ENCODE measurements around the gene GATA3. TPM values are rescaled to one million over a fixed set of nuclear protein-coding genes. Genes with fewer than 3 reads are reported as not detected.
A peak's percentile ranks its signal among the peaks of the same experiment; 100 is the strongest.

Gene GATA3
- total RNA-seq, 1 experiment from 2014 or later = 5.9 TPM

- ChIA-PET CTCF (no interaction called here), POLR2A (no interaction called here)
- H3K36me3 ChIP-seq (ENCODE audit: control insufficient read depth, insufficient read depth, low read length) = no peaks in the 10 kb centered on the region
- no peaks in the 10 kb centered on the region for H3K27me3 ChIP-seq (ENCODE audit: control insufficient read depth, insufficient read depth, low read length)
- intact Hi-C loops (cut with micrococcal nuclease; ENCODE audit: unreplicated experiment) (no loop called here), in situ Hi-C loops (cut with HindIII; ENCODE audit: low pct_unique_long_range_greater_than_20kb, low sequenced_read_pairs) (no loop called here)
- H3K27ac ChIP-seq (ENCODE audit: low read length) = no peak overlapping the region
- ATAC-seq = no peak
- TF ChIP-seq POLR2AphosphoS5 (IDR thresholded peaks at IDR 0.05; ENCODE audit: low read depth, low read length) = no peak
- no peak for TF ChIP-seq REST (IDR thresholded peaks at IDR 0.05; ENCODE audit: insufficient read depth in 1 of 2, low read depth in 2 of 2, low read length in 1 of 2)
- TF ChIP-seq SIN3A (IDR thresholded peaks at IDR 0.05; ENCODE audit: borderline replicate concordance, insufficient read depth, low read depth, low read length) = no peak
- no peak for TF ChIP-seq CTCF (IDR thresholded peaks at IDR 0.05)
- no peak for TF ChIP-seq TCF7L2 (IDR thresholded peaks at IDR 0.05; ENCODE audit: low read depth, low read length)
- no peak overlapping the region; a peak in 1 of 4 replicates for H3K4me3 ChIP-seq (ENCODE audit: low read depth in 2 of 2, low read length in 2 of 2)
- H3K4me1 ChIP-seq (ENCODE audit: control insufficient read depth, insufficient read depth, low read length) = no peaks in the 10 kb centered on the region
- no peaks in the 10 kb centered on the region for H3K9me3 ChIP-seq (ENCODE audit: control insufficient read depth, insufficient read depth, low read depth, low read length)
- DNase-seq (ENCODE audit: low read depth, low spot score) = no peak
- BruUV-seq (replicated peaks) = no TSS peak
Observed at GRCh38 chr10:8048281-8049008, 6.0 kb upstream of the GATA3 start.

- Histone ChIP-seq H3K27me3 (ENCODE audit: control insufficient read depth, insufficient read depth, low read length) (no peaks in the 10 kb centered on the region), H3K4me3 (ENCODE audit: low read depth in 2 of 2, low read length in 2 of 2) (peak overlapping the region; percentile 53 to 58), H3K9me3 (ENCODE audit: control insufficient read depth, insufficient read depth, low read depth, low read length) (no peaks in the 10 kb centered on the region), H3K4me1 (ENCODE audit: control insufficient read depth, insufficient read depth, low read length) (no peaks in the 10 kb centered on the region), H3K36me3 (ENCODE audit: control insufficient read depth, insufficient read depth, low read length) (no peaks in the 10 kb centered on the region), H3K27ac (ENCODE audit: low read length) (no peak overlapping the region)
- intact Hi-C loops (cut with micrococcal nuclease; ENCODE audit: unreplicated experiment) = no loop called here
- BruUV-seq (replicated peaks) = no TSS peak
- ChIA-PET POLR2A (no interaction called here), CTCF (no interaction called here)
- ATAC-seq = no peak
- no peak for DNase-seq (ENCODE audit: low read depth, low spot score)
- no peak for TF ChIP-seq TCF7L2 (IDR thresholded peaks at IDR 0.05; ENCODE audit: low read depth, low read length)
- no peak for TF ChIP-seq SIN3A (IDR thresholded peaks at IDR 0.05; ENCODE audit: borderline replicate concordance, insufficient read depth, low read depth, low read length)
- TF ChIP-seq REST (IDR thresholded peaks at IDR 0.05; ENCODE audit: insufficient read depth in 1 of 2, low read depth in 2 of 2, low read length in 1 of 2) = no peak
- TF ChIP-seq CTCF (IDR thresholded peaks at IDR 0.05) = no peak
- in situ Hi-C loops (cut with HindIII; ENCODE audit: low pct_unique_long_range_greater_than_20kb, low sequenced_read_pairs) = no loop called here
Observed at GRCh38 chr10:8049045-8049864, 5.2 kb upstream of the GATA3 start.
